A549 (cell line): Measurements from ENCODE around the gene ARHGEF4. TPM values are rescaled to one million over a fixed set of nuclear protein-coding genes. Genes with fewer than 3 reads are reported as not detected.

Experiments used
- ATAC-seq, 2 experiments: fragments of 200-7000 bp in 1 of 2; fragments of >200 bp in 1 of 2; cut with Nextera tagmentation in 1 of 2; cut with Tn5 transposase in 1 of 2; 3 replicates each; pipeline versions ENCODE4 v1.8.0 to v1.9.1; 2018 to 2020; ENCODE audit warnings: mild to moderate bottlenecking in 1 of 2, moderate library complexity in 1 of 2
- CTCF ChIA-PET: fragments of 300-600 bp; sonication (Branson Sonifier 250); formaldehyde crosslinking; extraction: SDS; loops from one replicate; lab custom pipeline; 2021; ENCODE audit warnings: antibody characterized with exemption, inconsistent platforms; lab: Yijun Ruan, JAX
- POLR2A ChIA-PET: fragments of 350-600 bp; formaldehyde crosslinking; extraction: SDS; loops from one replicate; lab custom pipeline; 2021; ENCODE audit warnings: antibody characterized with exemption, inconsistent platforms; lab: Yijun Ruan, JAX
- DNase-seq, 2 experiments: peaks; one replicate each; pipeline versions ENCODE4 v3.0.0 to v3.0.0-alpha.2; 2011 to 2016; ENCODE audit warnings: low read depth in 1 of 2, low spot score in 1 of 2
- FAIRE-seq: peaks from 2 replicates; lab custom pipeline; 2011; peaks lifted over from hg19 to GRCh38; lab: Jason Lieb, UNC
- H3K27ac ChIP-seq, 2 experiments: fragments of >200 bp; sonication (Bioruptor Twin); formaldehyde crosslinking; 3 replicates each; pipeline ENCODE4 v1.5.1; 2016 to 2017
- H3K4me1 ChIP-seq: fragments of >200 bp; sonication (Bioruptor Twin); formaldehyde crosslinking; 3 replicates; pipeline ENCODE4 v1.6.1; 2016
- H3K4me2 ChIP-seq: fragments of >200 bp; sonication (Bioruptor Twin); formaldehyde crosslinking; 3 replicates; pipeline ENCODE4 v1.6.1; 2016
- H3K4me3 ChIP-seq: fragments of >200 bp; sonication (Bioruptor Twin); formaldehyde crosslinking; 3 replicates; pipeline ENCODE4 v1.5.1; 2016
- H3K9me3 ChIP-seq: fragments of >200 bp; sonication (Bioruptor Twin); formaldehyde crosslinking; 3 replicates; pipeline ENCODE4 v1.6.1; 2016
- CHD2 ChIP-seq: fragments of 150-350 bp; IDR thresholded peaks from 2 replicates; pipeline ENCODE4 v1.6.1; 2014; ENCODE audit warnings: low read length; ENCODE audit not compliant: partially characterized antibody
- EHF ChIP-seq: fragments of 250-450 bp; sonication (Bioruptor Pico); IDR thresholded peaks from 2 replicates; pipeline ENCODE4 v1.5.0; 2020; ENCODE audit warnings: mild to moderate bottlenecking
- ESRRA ChIP-seq: fragments of 150-350 bp; IDR thresholded peaks from 2 replicates; pipeline ENCODE4 v1.6.1; 2014; ENCODE audit warnings: mild to moderate bottlenecking, low read length, borderline replicate concordance
- FOSB ChIP-seq: fragments of 250-450 bp; sonication (Bioruptor Pico); IDR thresholded peaks from 2 replicates; pipeline ENCODE4 v1.5.0; 2020; ENCODE audit warnings: mild to moderate bottlenecking, moderate library complexity
- FOSL2 ChIP-seq, 2 experiments: fragments of 450-650 bp in 1 of 2; fragments of >200 bp in 1 of 2; sonication (Bioruptor Twin) in 1 of 2; formaldehyde crosslinking; IDR thresholded peaks; 2 replicates each; pipeline versions ENCODE4 v1.5.0 to v1.6.1; 2016 to 2020; ENCODE audit warnings: mild to moderate bottlenecking in 1 of 2, moderate library complexity in 1 of 2
- HOXA7 ChIP-seq: fragments of 250-450 bp; sonication (Bioruptor Pico); IDR thresholded peaks from 2 replicates; pipeline ENCODE4 v1.5.0; 2020; ENCODE audit warnings: mild to moderate bottlenecking, moderate library complexity
- JUNB ChIP-seq: fragments of >200 bp; sonication (Bioruptor Twin); formaldehyde crosslinking; IDR thresholded peaks from 2 replicates; pipeline ENCODE4 v1.6.1; 2016
- KDM1A ChIP-seq: fragments of 200-600 bp; sonication (generic); IDR thresholded peaks from 2 replicates; pipeline ENCODE4 v1.6.1; 2016; ENCODE audit warnings: low read depth, mild to moderate bottlenecking
- MAZ ChIP-seq: fragments of 150-350 bp; IDR thresholded peaks from 2 replicates; pipeline ENCODE4 v1.6.1; 2014; ENCODE audit warnings: antibody characterized with exemption, low read depth, low read length, borderline replicate concordance
- NPAS2 ChIP-seq: fragments of 250-450 bp; sonication (Bioruptor Pico); IDR thresholded peaks from 2 replicates; pipeline ENCODE4 v1.8.0; 2022; ENCODE audit warnings: mild to moderate bottlenecking, moderate library complexity, borderline replicate concordance
- PHF8 ChIP-seq: fragments of 200-600 bp; sonication (generic); IDR thresholded peaks from 2 replicates; pipeline ENCODE4 v1.6.1; 2016; ENCODE audit warnings: low read depth, mild to moderate bottlenecking, antibody characterized with exemption, moderate library complexity, borderline replicate concordance
- POLR2A ChIP-seq: IDR thresholded peaks from 2 replicates; pipeline ENCODE4 v1.6.1; 2012; ENCODE audit warnings: mild to moderate bottlenecking, low read length
- RAD21 ChIP-seq, 2 experiments: fragments of >200 bp in 1 of 2; sonication (Bioruptor Twin) in 1 of 2; formaldehyde crosslinking in 1 of 2; IDR thresholded peaks in 1 of 2; conservative IDR thresholded peaks in 1 of 2; 2 replicates in 1 of 2; 3 replicates in 1 of 2; pipeline ENCODE4 v1.6.1; 2012 to 2018; ENCODE audit warnings: inconsistent platforms in 1 of 2
- SMC3 ChIP-seq: fragments of >200 bp; sonication (Bioruptor Twin); formaldehyde crosslinking; IDR thresholded peaks from 3 replicates; pipeline ENCODE4 v1.6.1; 2018; ENCODE audit warnings: inconsistent platforms
- TP53 ChIP-seq: fragments of 250-450 bp; sonication (Bioruptor Pico); IDR thresholded peaks from 2 replicates; pipeline ENCODE4 v1.5.0; 2021; ENCODE audit warnings: mild to moderate bottlenecking, moderate library complexity
- ZFP36 ChIP-seq: fragments of 450-650 bp; IDR thresholded peaks from 2 replicates; pipeline ENCODE4 v1.6.1; 2014; ENCODE audit warnings: borderline replicate concordance; ENCODE audit not compliant: partially characterized antibody
- WGBS: methylation state at CpG from one replicate; pipeline ENCODE4 v1.1.6; 2017; ENCODE audit errors: missing lambda C conversion rate; 5-methylcytosine and 5-hydroxymethylcytosine counted together
- polyA plus RNA-seq, 4 experiments: library from polyadenylated mRNA; depleted of rRNA in 3 of 4; stranded (reverse); fragments of >200 nt; fragmentation: RNase III in 1 of 4; extraction: RNeasy Plus Mini Kit Qiagen cat#74134 plus additional on column Dnase treatment in 1 of 4; gene quantifications; 2 replicates in 3 of 4; 3 replicates in 1 of 4; pipeline ENCODE4 v1.2.3, GENCODE V29; 2011 to 2017
- TF ChIP-seq, protein P1 (sequence below): fragments of 250-450 bp; sonication (Bioruptor Pico); IDR thresholded peaks from 2 replicates; pipeline ENCODE4 v1.5.0; 2021; ENCODE audit warnings: mild to moderate bottlenecking, moderate library complexity, borderline replicate concordance

The ARHGEF4 gene
- polyA plus RNA-seq, 2 of the 4 experiments (the other 2 are of a cell fraction), result 1.00 to 2.1 TPM

DNA sequence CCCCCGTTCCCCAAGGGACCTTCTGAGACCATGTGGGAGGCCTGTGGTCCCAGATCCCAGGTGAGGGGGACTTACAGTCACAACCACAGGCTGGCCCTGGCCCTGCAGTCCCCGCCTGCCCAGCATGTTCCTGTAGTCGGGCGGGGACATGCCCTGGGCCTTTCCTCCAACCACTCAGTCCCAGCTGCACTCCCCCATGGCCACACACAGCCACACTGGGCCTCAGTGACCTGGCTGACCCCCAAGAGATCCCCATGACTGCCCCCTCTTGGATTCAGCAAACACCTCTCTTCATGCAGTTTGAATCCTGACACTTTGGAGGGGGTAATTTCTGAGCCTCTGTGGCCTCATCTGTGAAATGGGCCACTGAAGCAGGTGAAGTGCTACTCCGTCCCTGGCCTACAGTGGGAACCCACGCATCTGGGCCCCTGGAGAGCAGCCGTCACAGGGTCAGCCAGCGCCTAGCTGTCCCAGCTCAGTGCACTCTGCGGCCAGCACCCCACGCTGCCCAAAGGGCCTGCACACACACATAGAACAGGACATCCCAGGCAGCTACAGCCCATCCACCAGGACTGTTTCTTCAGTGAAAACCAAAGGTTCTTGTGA is 12.7 kb upstream of the ARHGEF4 start:
- peak overlapping the region; percentile 57 for H3K4me2 ChIP-seq
- peaks cover 40% of the 10 kb centered on the region for H3K4me1 ChIP-seq
- FAIRE-seq, result no peak
- 65% methylated on average over 7 of the region's 10 CpGs for WGBS
- no peaks in the 10 kb centered on the region for H3K9me3 ChIP-seq
- peak overlapping the region; percentile 37 to 62; a peak in 5 of 6 replicates for H3K27ac ChIP-seq
- no peak overlapping the region for H3K4me3 ChIP-seq
- TF ChIP-seq CHD2, result no peak
- peak; percentile 74; the same call in 1 of the 2 replicates for TF ChIP-seq KDM1A
- DNase-seq, result no peak
- POLR2A ChIA-PET, result interaction anchor here (0.6 to 1.0 kb wide), 3 partner anchors 13 to 131 kb away, joined by 3 read pairs; partner anchors contain the start of gene ARHGEF4
- ATAC-seq, result peak; percentile 27 to 49; a peak in 4 of 6 replicates
- CTCF ChIA-PET, result interaction anchor here (1.2 to 6.4 kb wide), 4 partner anchors 25 to 849 kb away, joined by 3 to 63 read pairs (median 9); no protein-coding TSS in a partner anchor

DNA sequence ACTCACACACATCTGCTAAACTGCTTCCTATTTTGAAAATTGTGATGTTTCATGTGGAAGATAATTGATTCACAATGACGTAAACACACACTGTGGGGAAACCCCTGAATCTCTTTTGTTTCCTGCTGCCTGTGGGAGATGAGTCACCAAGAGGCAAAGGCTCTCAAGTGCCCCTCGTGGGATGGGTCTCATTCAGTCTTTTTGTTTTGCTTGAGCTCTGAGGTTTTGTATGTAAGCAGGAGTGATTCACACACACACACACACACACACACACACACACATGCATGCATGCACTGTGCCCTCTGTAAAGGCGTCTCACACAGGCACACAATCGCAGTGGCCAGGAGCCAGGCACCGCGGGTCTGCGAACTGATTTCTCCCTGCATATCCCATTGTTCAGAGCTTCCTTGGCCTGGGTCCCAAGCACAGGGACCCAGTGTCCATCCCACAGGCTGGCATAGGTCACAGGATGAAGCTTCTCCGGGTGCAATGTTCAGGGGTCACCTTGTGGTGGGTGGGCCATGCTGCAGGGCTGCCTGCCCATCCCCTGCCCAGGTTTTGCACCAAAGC is 12.1 kb upstream of the ARHGEF4 start:
- Histone ChIP-seq H3K4me2 (peak overlapping the region; percentile 57), H3K4me3 (no peak overlapping the region), H3K27ac (peak overlapping the region; percentile 37 to 76; a peak in 5 of 6 replicates), H3K4me1 (peaks cover 44% of the 10 kb centered on the region), H3K9me3 (no peaks in the 10 kb centered on the region)
- 35% methylated on average over 7 of the region's 8 CpGs for WGBS
- DNase-seq (peak; percentile 78 to 83), ATAC-seq (peak; percentile 38 to 65), FAIRE-seq (no peak)
- no peak for TF ChIP-seq FOSB (CRISPR knock-in tag)
- peak; percentile 36; the same call in 1 of the 2 replicates for TF ChIP-seq FOSL2 (IDR thresholded peaks at IDR 0.05)
- TF ChIP-seq FOSL2 (CRISPR knock-in tag; IDR thresholded peaks at IDR 0.05), result peak; percentile 92
- TF ChIP-seq JUNB, result peak; percentile 27; the same call in 1 of the 2 replicates
- TF ChIP-seq NPAS2 (CRISPR knock-in tag), result no peak
- no peak for TF ChIP-seq EHF (CRISPR knock-in tag)
- CTCF ChIA-PET, result interaction anchor here (0.9 to 6.4 kb wide), 5 partner anchors 26 to 848 kb away, joined by 3 to 63 read pairs (median 4); no protein-coding TSS in a partner anchor
- POLR2A ChIA-PET, result interaction anchor here (0.6 to 1.0 kb wide), 4 partner anchors 9 to 131 kb away, joined by 3 read pairs; partner anchors contain the start of gene ARHGEF4

DNA sequence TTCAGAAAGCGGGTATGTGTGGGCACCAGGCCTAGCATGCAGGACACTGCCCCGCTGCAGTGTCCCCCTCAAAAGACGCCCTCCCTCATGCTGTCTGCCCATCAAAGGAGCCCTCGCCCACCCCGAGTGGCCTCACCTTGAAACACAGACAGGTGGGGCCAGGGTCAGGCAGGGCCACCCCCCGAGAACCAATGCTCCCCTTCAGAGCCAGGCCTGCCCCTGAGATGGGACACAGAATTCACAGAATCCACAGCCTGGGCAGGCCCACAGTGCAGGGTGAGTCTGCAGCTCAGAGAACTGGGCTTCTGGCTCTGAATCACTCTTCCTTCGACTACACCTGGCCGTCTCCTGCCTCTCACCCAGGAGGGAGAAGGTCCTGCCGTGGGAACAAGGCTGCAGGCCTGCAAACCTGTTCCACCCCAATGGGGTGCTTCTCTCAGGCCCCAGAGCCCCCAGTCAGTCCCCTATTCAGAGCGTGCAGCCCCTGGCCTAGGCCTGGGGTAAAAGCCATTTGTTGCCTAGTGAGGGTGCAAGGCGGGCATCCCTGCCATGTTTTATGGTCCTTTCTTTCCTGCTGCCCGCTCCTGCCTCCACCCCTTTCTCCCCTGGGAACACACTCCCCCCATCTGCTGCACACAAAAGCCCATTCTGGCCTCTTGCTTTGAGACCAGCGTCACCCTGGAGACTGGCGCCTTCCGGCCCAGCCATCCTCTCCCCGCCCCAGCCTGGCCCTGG is 11.3 kb upstream of the ARHGEF4 start:
- TF ChIP-seq POLR2A (no peak), RAD21 (conservative IDR thresholded peaks at IDR 0.05 in 1 of 2, IDR thresholded peaks at IDR 0.05 in 1 of 2) (no peak), CHD2 (no peak), ZFP36 (no peak), MAZ (no peak), ESRRA (no peak), PHF8 (no peak), NPAS2 (CRISPR knock-in tag) (no peak)
- 79% methylated on average over 12 of the region's 16 CpGs for WGBS
- FAIRE-seq (no peak), ATAC-seq (peak in 1 of 2 experiments; percentile 8; a peak in 1 of 6 replicates), DNase-seq (no peak)
- H3K4me3 ChIP-seq, result no peak overlapping the region
- H3K9me3 ChIP-seq, result no peaks in the 10 kb centered on the region
- CTCF ChIA-PET, result interaction anchor here (0.9 to 3.8 kb wide), 4 partner anchors 27 to 847 kb away, joined by 3 to 21 read pairs (median 9); no protein-coding TSS in a partner anchor
- peak overlapping the region; percentile 57; the same call in 2 of the 3 replicates for H3K4me2 ChIP-seq
- H3K27ac ChIP-seq, result peak overlapping the region; percentile 20 to 76; a peak in 4 of 6 replicates
- peaks cover 44% of the 10 kb centered on the region for H3K4me1 ChIP-seq
- POLR2A ChIA-PET, result no interaction called here

DNA sequence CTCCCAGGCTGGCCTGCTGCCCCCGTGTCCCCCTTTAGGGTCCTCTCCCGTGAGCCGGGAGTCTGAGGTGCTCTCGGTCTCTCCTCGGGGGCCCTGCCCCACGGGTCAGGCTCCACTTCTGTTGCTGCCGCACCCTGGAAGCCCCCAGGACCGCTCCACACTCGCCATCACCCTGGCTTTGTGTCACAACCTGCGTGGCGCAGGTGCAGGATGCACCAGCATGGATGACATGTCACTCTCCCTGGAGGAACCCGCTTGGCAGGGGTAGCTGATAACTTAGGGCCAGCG is 10.8 kb upstream of the ARHGEF4 start:
- ATAC-seq (no peak), FAIRE-seq (no peak), DNase-seq (no peak)
- no peak for TF ChIP-seq JUNB
- TF ChIP-seq, protein P1, sequence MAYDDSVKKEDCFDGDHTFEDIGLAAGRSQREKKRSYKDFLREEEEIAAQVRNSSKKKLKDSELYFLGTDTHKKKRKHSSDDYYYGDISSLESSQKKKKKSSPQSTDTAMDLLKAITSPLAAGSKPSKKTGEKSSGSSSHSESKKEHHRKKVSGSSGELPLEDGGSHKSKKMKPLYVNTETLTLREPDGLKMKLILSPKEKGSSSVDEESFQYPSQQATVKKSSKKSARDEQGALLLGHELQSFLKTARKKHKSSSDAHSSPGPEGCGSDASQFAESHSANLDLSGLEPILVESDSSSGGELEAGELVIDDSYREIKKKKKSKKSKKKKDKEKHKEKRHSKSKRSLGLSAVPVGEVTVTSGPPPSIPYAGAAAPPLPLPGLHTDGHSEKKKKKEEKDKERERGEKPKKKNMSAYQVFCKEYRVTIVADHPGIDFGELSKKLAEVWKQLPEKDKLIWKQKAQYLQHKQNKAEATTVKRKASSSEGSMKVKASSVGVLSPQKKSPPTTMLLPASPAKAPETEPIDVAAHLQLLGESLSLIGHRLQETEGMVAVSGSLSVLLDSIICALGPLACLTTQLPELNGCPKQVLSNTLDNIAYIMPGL (CRISPR knock-in tag), result no peak
- no peak for TF ChIP-seq PHF8
- no peak for TF ChIP-seq HOXA7
- no peak for TF ChIP-seq TP53 (CRISPR knock-in tag)
- no peak for TF ChIP-seq SMC3
- ChIA-PET CTCF (interaction anchor here (3.8 kb wide), 1 partner anchor 28 kb away, joined by 21 read pairs; no protein-coding TSS in a partner anchor), POLR2A (no interaction called here)
- 96% methylated on average over 9 of the region's 13 CpGs for WGBS
- Histone ChIP-seq H3K4me2 (no peak overlapping the region), H3K27ac (peak overlapping the region in 1 of 2 experiments; percentile 76; a peak in 1 of 6 replicates), H3K9me3 (no peaks in the 10 kb centered on the region), H3K4me3 (no peak overlapping the region), H3K4me1 (peaks cover 44% of the 10 kb centered on the region)
